ENCODE results near the gene CEMP1.

- TF ChIP-seq CTCF (conservative IDR thresholded peaks at IDR 0.05) (no peak), EZH2 (IDR thresholded peaks at IDR 0.05; ENCODE audit: low read depth) (no peak)
Observed at GRCh38 chr16:2507052-2507659, 24.1 kb downstream of the CEMP1 start.
